ENCODE results near the gene GMDS.

GMDS gene

DNA sequence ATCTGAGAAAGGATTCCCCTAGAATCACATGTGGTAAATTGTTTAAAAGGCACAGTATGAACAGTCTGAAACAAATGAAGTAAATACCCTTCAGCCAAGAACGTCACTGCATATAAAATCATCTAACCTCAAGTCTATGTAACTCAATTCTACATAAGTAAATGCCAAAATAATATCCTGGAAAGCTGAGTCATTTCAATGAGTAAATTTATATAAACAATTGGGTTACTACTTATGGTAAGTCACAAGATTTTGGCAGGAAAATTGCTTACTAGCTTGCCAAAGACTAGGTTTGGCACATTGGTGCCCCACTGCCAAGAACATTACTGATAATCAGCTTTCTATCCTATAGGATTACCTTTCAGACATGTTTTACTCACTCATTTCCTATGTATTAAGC lies 8.4 kb downstream of the GMDS start:
- no peak for DNase-seq

DNA sequence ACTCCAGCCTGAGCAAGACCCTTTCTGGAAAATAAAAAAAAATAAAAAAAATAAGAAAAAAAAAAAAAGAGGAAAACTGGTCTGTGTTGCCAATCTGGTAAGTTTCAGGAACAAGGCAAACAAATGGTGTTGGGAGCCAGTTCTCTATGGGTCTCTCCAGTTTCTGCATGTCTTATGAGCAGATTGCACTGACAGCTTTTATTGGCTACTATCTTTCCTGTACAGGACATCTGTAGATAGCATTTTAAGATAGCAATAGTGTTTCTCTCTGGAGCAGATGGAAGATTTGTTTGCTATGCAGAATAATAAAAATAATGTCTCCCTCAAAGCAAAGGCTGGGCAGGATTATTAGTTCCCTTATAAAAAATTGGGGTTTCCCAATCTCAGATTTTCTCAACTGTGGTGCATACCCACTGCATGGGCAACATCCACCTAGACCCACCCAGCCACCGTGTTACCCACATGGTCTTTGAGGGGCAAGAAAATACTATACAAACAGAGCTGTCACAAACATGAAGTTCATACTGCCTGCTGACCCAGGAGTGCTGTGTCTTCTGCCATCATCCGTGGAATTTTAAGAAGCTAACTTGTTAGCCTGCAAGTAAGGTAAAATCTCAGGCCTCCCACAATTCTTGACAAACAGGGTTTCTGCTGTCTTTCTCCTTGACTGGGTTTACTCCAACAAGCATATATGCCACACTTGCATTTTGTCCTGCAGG lies 9.5 kb downstream of the GMDS start:
- DNase-seq = no peak

DNA sequence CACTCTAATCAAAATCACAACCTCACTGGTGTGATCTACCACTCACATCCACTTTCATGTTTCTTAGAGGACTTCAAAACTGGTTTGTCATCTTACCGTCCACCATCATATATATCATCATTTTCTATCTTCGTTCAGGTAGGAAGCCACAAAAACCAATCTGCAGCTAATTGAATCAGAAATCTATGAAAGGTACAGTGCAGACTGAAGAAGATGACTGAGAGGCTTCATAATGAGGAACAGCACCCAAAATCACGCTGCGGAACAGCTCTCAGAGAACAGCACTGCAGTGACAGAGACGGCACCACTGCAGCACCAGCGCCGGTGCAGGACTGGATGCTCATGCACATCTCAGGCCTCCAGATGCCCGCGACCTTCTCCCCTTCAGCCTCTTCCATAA lies 13.0 kb downstream of the GMDS start:
- DNase-seq = no peak

DNA sequence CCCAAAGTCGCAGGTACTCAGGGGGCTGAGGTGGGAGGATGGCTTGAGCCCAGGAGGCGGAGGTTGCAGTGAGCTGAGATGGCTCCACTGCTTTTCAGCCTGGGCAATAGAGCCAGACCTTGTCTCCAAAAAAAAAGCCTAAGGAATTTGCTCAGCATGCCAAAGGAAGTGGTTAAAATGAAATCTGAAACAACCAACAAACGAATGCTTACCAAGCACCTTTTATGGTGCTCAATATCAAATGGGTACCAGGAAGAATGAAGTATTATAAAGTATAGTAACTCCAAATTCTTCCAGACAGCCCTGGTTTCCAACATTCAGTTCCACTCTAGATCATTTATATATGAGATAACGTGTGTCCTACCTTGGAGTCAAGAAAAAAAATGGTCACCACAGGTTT lies 14.0 kb downstream of the GMDS start:
- DNase-seq = no peak

DNA sequence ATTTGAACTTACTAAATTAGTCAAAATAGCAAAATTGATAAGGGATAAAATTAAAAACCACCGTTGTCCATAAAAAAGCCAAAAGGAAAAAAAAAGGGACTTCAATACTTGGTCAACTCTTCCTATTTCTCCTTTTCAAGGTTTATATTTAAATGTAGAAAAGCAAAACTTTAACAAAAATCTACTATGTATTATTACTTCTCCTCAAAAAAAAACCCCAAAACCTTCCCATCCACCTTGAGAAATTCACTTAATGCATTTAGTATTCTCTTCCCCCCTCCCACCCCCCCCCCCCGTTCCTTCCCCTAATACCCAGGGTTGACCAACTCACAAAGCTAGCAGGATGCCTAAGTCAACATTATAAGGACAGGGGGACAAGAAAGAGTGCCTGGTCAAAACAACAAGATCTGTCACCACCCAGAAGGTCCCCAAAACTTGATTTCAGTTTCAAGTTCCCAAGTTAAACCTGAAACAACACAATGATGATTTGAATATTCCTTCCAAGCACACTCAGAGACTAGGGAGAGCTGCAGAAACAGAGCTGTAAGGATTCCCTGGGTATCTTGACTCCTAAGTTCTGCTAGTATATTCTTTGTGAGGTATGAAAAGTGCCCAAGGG lies 14.6 kb downstream of the GMDS start:
- DNase-seq = no peak

DNA sequence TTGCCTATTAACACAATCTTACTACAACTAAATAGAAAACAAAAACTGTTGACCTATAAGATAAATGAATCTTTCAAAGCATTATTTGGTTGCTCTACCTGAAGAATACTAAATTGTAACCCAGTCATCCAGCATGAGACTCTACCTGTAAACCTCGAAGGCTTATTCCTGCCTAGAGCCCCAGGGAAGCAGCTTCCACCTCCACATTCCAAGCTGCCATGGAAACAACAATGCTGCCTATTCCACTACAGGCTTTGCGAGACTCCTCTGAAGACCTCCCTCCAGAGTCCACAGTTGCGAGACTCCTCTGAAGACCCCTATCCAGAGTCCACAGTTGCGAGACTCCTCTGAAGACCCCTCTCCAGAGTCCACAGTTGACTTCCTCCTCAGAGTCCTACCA lies 15.7 kb downstream of the GMDS start:
- DNase-seq = no peak

DNA sequence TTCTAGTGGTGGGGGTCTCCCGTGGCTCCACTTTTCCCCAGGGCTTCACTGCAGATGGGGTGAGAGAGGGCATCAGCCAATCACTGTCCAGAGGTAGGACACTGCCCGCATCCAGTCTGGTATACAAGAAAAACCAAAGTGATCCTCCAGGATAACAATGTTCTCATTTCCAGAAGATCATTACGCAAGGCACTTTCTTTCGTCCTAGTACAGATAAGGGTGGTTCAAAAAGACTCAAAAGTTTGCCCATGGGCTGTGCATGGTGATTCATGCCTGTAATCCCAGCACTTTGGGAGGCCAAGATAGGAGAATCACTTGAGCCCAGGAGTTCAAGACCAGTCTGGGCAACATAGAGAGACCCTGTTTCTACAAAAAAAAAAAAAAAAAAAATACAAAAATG lies 16.4 kb downstream of the GMDS start:
- no peak for DNase-seq

DNA sequence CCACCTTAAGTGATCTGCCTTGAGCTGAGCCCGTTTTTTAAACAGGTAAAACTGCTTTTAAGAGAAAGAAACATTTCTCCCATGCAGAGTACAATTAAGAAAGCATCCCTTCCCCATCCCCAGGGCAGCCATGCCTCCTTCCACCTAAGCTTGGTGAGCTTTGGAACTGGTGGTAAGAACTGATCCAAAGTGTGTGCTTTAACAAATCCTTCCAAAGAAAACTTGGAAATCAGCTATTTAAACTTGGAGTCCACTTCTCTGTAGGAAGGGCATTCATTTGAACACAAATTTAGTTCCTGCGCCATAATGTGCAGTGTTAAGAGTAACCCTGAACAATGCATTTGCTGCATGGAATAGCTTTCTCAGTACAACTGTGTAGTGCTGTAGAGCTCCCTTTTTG lies 17.0 kb downstream of the GMDS start:
- no peak for DNase-seq

DNA sequence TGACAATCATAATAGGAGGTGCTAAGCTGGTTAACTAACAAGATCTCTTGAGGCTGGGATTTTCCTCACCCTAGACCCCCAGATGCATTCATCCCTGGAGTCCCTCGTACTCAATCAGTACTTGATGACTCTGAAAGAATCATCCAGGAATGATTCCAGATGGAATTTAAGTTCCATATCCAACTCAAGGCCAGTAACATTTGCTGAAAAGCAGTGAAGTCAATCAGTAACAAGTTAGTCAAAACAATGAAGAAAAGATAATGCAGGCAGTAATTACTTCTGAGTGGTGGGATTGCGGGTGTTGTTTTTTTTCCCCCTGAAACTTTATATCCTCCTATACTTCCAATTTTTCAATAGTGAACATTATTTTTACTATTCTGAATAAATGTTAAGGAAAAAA lies 18.6 kb downstream of the GMDS start:
- no peak for DNase-seq

DNA sequence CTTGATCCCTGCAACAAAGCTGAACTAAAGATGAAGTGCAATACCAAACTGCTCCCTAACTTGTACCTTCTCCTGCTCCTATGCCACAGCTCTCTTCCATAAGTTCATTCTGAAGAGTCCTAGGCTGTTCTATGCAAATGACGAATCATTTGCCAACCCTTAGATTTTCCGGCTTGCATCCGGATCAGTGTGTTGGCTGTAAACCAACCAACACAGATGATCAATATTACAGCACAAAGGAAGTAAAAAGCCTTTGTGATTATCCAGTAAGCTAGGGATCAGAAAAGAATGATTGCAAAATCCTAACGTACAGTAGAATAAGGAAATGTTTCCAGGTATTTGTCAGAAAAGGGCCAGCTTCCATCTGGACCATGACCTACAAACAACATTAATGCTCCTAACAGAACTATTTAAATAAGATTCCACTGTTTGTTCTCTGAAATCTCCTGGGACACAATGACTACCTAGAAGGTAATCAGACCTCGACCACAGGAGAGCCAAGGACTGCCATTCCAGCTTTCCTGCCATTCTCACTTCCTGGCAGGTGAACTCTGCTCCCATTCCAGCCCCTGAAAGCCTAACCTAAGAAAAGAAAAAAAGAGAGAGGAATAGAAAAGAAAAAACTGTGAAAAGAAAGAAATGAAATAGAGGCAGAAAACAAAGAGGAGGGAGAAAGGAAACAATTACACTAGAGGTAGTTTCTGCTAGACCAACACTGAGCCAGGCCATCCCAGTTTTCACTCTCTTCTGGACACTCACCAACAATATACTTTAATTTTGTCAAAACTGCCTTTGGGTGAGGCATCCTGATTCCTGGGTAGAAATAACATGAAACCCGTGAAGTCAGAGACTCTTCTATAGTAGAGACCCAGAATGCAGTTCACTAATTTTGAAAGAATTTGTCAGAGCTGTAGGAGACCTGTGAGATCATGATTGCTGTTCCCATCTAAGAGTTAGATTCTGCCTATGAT lies 19.7 kb downstream of the GMDS start:
- DNase-seq = no peak

DNA sequence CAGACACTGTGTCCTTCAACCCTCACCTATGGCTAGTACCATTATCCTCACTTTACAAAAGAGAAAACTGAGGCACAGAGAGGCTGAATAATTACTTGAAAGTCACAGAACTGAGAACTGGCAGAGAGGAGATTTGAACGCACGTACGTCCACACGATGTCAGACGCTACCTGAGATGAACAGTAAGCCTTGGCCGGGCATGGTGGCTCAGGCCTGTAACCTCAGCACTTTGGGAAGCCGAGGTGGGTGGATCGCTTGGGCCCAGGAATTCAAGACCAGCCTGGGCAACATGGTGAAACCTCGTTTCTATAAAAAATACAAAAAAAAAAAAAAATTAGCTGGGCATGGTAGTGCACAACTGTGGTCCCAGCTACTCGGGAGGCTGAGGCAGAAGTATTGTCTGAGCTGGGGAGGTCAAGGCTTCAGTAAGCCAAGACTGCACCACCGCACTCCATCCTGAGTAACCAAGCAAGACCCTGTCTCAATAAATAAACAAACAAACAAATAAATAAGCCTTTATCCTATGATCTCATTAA lies 20.5 kb downstream of the GMDS start:
- DNase-seq = no peak

DNA sequence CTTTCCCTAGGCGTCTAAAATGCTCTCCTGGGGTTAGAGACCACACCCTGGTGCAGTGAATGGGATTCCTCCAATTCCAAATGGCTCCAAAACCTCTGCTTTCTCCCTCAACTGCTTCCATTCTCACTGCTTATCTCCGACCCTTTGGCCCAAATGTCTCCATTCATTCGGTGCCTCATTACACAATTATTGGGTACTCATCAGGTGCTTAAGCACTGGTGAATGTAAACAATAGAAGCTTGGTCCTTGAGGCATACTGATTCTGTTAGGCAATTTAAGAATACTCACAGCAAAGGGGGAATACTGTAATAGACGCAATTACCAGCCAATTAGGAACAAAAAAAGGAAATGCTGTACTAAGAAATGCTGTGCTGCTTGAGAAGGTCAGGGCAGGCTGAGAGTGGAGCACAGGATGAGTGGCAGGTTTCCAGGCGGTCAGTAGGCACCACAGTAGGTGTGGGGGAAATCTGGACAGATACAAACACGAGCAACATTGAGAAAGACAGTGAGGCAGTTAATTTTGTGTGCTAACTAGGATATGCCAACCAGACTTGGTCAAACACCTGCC lies 23.0 kb downstream of the GMDS start:
- no peak for DNase-seq

DNA sequence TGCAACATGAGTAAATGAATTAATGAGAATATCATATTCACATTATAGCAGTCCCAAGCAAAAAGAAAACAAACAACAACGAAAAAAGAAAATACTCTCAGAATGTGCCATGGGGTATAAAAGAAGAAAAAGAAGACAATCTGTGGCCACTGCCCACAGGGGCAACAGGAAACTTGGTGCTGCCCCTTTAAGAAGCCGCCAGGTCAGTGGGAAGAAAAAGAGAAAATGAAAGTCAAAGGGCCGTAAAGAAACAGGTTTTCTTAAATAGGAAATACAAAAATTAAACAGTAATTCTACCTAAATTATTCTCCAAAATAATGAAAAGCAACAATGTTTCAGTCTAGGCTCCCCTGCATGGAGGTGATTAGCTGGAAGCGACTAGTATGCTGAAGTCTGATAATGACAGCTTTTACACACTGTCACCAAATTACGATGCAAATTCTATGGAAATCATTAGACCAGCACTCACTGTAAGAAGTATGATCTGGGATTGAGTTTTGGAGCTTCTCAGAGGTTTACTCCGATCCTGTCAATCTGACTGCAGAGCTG lies 23.6 kb downstream of the GMDS start:
- no peak for DNase-seq

DNA sequence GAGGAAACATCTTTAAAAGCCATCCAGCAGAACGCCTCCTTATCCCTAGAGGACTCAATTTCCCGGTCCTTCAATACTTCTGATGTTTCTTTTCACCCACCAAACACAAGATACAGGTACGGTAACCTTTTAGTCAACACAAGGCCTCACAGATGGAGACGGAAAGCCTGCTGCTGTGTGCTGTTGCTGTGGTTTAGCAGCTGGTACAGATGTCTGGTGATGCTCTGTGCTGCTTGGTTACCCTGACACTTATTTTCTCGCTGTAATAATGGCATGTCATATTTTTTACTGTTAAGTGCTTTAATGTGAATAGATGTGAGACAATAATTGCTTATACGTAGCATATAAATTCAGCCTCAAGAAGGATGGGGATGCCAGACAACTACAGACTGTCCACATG lies 25.3 kb downstream of the GMDS start:
- no peak for DNase-seq

DNA sequence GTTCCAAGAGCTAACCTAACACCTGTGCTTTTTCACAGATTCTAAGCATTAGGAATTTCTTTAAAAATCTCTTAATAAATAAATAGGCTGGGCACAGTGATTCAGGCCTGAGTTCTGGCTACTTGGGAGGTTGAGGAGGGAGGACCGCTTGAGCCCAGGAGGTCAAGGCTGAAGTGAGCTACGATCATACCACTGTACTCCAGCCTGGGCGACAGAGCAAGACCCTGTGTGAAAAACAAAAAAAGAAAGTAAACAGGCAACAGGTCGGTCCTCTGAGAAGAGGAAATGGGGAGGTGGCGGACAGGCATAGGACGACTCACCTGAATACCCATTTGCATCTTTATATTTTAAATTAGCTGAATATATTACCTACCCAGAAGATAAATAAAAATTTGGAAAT lies 26.5 kb downstream of the GMDS start:
- no peak for DNase-seq

DNA sequence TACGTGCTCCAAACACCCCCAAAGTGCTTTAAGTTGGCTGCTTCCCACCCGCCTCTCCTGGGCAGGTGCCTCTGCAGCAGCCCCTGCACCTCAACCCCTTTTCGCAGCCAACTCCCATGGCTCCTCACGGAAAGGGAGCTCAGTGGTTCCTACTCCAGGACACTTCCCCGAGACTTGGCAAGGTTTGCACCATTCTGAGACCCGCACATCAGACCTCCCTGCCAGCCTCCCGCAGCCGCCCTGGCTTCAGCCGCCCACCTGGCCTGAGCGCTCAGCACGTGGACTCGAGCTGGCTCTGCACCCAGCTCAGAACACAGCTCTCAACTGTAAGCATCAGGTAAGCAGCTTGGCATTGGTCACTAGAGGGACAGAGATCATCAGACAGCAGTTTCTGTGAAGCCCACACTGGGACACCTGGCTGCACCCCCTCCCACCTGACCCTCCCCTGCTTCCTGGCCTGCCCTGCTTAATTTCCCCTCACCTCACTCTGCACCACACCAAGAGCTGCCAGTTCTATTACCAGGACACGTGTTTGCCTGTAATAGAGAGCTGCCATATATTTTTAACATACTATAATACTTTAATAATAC lies 28.5 kb downstream of the GMDS start:
- DNase-seq = no peak

DNA sequence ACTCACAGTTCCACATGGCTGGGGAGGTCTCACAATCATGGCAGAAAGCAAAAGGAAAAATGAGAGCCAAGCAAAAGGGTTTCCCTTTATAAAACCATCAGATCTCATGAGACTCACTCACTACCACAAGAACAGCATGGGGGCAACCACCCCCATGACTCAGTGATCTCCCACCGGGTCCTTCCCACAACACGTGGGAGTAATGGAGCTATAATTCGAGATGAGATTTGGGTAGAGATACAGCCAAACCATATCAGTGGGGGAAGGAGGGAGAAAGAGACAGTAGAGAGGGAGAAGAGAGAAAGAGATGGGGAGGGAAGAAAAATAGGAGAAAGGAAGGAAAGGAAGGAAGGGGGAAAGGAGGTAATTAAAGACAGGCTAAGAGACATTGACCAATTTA lies 30.1 kb downstream of the GMDS start:
- DNase-seq = no peak

DNA sequence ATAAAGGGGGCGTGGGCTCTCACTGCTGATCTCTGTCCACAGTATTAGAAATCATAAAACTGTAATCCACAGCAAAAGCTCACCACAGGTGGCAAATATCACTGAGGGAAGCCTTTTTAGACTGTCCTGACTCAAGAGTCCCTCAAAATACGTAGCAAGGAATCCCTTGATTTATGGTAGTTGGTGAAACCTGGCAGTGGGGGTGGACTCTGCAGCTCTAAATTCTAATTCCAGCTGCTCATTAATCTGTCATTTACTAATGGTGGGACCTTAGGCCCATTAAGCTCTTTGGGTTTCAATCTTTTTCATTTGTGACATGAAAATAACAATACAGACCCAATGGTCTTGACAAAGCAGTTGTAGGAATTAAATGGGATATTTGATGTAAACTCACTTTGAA lies 32.3 kb downstream of the GMDS start:
- DNase-seq = no peak

DNA sequence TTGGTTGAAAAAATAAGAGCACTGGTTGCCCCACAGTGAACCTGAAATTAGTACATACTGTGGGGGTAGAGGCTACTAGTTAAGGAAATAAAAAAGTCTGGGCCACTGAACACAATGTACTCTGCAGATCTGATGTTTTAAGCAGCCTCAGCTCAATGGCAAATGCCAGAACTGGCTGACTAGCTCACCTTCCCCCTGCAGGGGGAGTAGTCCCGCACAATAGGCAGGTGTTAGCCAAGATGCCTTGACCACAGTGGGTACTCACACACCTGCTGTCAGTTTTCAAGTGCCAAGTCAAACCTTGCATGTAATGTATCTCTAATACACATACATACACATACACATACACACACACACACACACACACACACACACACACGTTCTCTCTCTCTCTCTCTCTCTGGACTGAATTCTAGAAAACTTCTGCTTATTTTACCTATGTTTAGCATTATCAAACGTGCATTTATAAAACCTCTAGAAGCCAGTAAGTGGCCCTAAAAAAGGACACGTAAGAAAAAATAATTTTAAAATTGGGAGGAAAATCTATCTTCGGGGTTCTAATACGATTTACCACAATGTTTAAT lies 36.1 kb downstream of the GMDS start:
- DNase-seq = peak; percentile 68

DNA sequence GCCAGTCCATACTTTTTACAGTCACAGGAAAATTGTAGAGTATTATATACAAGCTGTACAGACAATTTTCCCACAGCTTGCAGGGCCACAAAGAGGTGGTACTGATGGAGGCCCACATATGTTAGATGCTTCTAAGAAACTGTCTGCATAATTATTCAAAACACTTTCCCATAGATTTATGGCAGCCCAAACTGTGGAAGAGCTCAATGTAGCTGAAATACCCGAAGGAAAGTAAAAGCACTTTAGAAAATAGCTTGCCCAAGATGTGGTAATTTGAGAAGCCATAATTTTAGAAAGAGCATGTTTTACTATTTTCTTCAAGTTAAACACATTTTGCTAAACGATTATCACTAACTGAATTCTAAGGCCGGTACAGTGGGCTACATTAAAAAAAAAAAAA lies 36.9 kb downstream of the GMDS start:
- no peak for DNase-seq

DNA sequence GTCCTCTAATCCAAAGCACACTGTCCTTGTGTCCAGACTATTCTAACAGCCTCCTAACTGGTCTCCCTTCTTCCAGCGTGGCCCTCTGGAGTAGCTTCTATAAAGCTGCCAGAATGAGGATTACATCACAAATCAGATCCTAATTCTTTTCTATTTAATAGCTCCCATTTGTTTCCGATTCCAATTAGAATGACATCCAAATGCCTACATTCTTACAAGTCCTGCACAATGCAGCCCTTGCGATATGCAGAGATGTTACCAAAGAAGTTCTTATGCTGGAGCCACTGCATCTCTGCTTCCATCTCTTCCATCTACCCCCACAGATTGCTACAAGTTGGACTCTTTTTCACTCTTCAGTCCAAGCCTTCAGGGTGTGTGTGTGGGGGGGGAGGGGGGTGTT lies 40.0 kb downstream of the GMDS start:
- DNase-seq = no peak

DNA sequence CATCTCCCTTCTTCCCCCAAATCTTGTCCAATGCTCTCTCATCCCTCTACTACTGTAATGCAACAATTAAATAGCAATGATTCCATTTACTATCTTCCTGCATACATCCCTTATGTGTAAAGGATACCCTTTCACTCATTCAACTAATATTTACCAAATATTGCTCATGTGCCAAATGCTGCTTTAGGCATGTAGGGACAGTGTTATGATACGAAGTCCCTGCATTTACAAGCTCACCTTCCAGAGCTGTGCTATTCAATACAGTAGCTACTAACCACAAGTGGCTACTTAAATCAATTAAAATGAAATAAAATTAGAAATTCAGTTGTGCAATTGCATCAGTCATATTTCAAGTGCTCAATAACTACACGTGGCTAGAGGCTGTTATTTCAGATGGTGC lies 41.1 kb downstream of the GMDS start:
- DNase-seq = no peak

Data from activated CD8-positive, alpha-beta memory T cell treated with anti-CD3 and anti-CD28 coated beads for 24 hours (primary cell).